Heart right ventricle (tissue), 16 donors: ENCODE results near the gene CFAP20. TPM values are rescaled to one million over a fixed set of nuclear protein-coding genes. Genes with fewer than 3 reads are reported as not detected.
"Not testable (repeated sequence)": the region's sequence is repeated elsewhere in the genome, so short reads cannot be mapped to it uniquely, and the experiment has no call there.

Source experiments
- ATAC-seq, 8 donors: fragments of 200-7000 bp; cut with Tn5 transposase; one replicate each; pipeline ENCODE4 v1.9.1; 2020; ENCODE audit warnings: mild to moderate bottlenecking in 8 of 8, moderate library complexity in 8 of 8, moderate number of reproducible peaks in 1 of 8
- DNase-seq, 2 donors: peaks; one replicate each; pipeline ENCODE4 v3.0.0-alpha.2; 2020
- H3K27ac ChIP-seq, 10 donors: fragments of 200-600 bp; sonication (generic) in 2 of 10; one replicate each; pipeline versions ENCODE4 v1.5.0 to v1.8.0; 2020 to 2022; ENCODE audit warnings: mild to moderate bottlenecking in 3 of 10
- H3K27me3 ChIP-seq, 7 donors: fragments of 200-600 bp; one replicate each; pipeline ENCODE4 v1.8.0; 2021 to 2022; ENCODE audit warnings: mild to moderate bottlenecking in 2 of 7
- H3K36me3 ChIP-seq, 9 donors: fragments of 200-600 bp; sonication (generic) in 1 of 9; one replicate each; pipeline versions ENCODE4 v1.5.0 to v1.8.0; 2020 to 2022; ENCODE audit warnings: mild to moderate bottlenecking in 2 of 9
- H3K4me1 ChIP-seq, 9 donors: fragments of 200-600 bp; sonication (generic) in 1 of 9; one replicate each; pipeline versions ENCODE4 v1.5.0 to v1.8.0; 2020 to 2022; ENCODE audit warnings: mild to moderate bottlenecking in 4 of 9
- H3K4me3 ChIP-seq, 10 donors: fragments of 200-600 bp; sonication (generic) in 2 of 10; one replicate each; pipeline versions ENCODE4 v1.5.0 to v1.8.0; 2020 to 2022; ENCODE audit warnings: mild to moderate bottlenecking in 7 of 10, moderate library complexity in 2 of 10
- H3K9me3 ChIP-seq, 11 donors: fragments of 200-600 bp in 10 of 11; sonication (generic) in 2 of 11; one replicate each; pipeline versions ENCODE4 v1.5.0 to v1.8.0; 2013 to 2022; ENCODE audit warnings: mild to moderate bottlenecking in 2 of 11, control low read depth in 1 of 11, moderate library complexity in 1 of 11
- CTCF ChIP-seq, 9 donors: fragments of 200-600 bp; sonication (generic) in 2 of 9; IDR thresholded peaks; one replicate each; pipeline versions ENCODE4 v1.5.0 to v1.8.0; 2021 to 2022; ENCODE audit warnings: antibody characterized with exemption in 9 of 9, mild to moderate bottlenecking in 5 of 9, moderate library complexity in 1 of 9
- whole genome bisulfite sequencing, 2 donors: extraction: QIAGEN DNeasy Blood & Tissue Kit; methylation state at CpG; one replicate each; pipeline ENCODE4 v1.1.7; 2013; ENCODE audit warnings: inconsistent platforms in 1 of 2; 5-methylcytosine and 5-hydroxymethylcytosine counted together
- intact Hi-C, 10 donors: fragments of 100-400 bp; cut with DNase I; formaldehyde crosslinking; loops; one replicate each; pipeline versions ENCODE4 v1.11.1 to v1.14.2; 2022
- polyA plus RNA-seq, 2 donors: library from polyadenylated mRNA; stranded (reverse); fragments of 200-250 nt; gene quantifications; one replicate each; pipeline ENCODE4 v1.2.3, GENCODE V29; 2013
- total RNA-seq, 10 donors: library from RNA; stranded (reverse); fragmentation: NEBNext Ultra II Directional in 3 of 10; extraction: Animal tissue kit (Norgen Biotek cat#: 25700) in 3 of 10; gene quantifications; one replicate each; pipeline versions ENCODE4 v1.2.1 to v1.2.4, GENCODE V29; 2021 to 2023
- donor health status: Arrhythmogenic right ventricular cardiomyopathy.
- donor health status: ischemic (EF 13 %, LVEDD 7.1; RV severe dilation, severe dysfunction).
- donor health status: healthy with polysubstance abuse.
- donor health status: DM: no; HTN: yes; CAD: no.
- donor health status: DM: no; HTN: no; CAD: no.
- donor health status: ischemic (EF 25% LVEDD 6.9; RV normal size, moderate dysfunction).
- donor health status: ischemic (EF 25% LVEDD 5.7; RV mildly dilated, moderate dysfunction).
- donor health status: healthy.
- donor health status: DM: yes; HTN: yes; CAD: no.
- donor health status: Ischemic cardiomyopathy.
- donor health status: ischemic (EF 35%, LVEDD 5.7; RV mildly dilated, moderate dysfunction).
- donor health status: nonischemic (EF 11% LVEDD 7.7; RV severe dilation, severe dysfunction).
- donor health status: DM: yes; HTN: yes; CAD: no.
- donor health status: PGD.
- donor health status: ischemic (EF 29% LVEDD 5.4; RV normal size, mild dysfunction).
- donor health status: nonischemic (EF 23%, LVEDD 6.1; RV moderate dilation, normal function).

Gene CFAP20
- total and polyA plus RNA-seq, 12 donors, result 17.9 to 43.5 (median 34.7) TPM

- Histone ChIP-seq H3K27me3 (no peaks in the 10 kb centered on the region), H3K9me3 (peaks cover 0 to 13% (median 4%) of the 10 kb centered on the region in 11 donors), H3K4me3 (no peak overlapping the region), H3K27ac (no peak overlapping the region), H3K36me3 (no peaks in the 10 kb centered on the region), H3K4me1 (peaks cover 0 to 19% (median 7%) of the 10 kb centered on the region in 9 donors)
- no peak for TF ChIP-seq CTCF (IDR thresholded peaks at IDR 0.05)
- intact Hi-C loops, result no loop called here
- DNase-seq, result no peak
- 95 to 100% methylated on average over 1 of the region's 1 CpG for WGBS, 2 donors
- ATAC-seq, result no peak
Observed at GRCh38 chr16:58076514-58076913, 52.7 kb downstream of the CFAP20 start.

- 80 to 93% methylated on average over 4 of the region's 4 CpGs for WGBS, 2 donors
- ATAC-seq, result no peak
- H3K27me3 ChIP-seq, result no peaks in the 10 kb centered on the region
- intact Hi-C loops, result no loop called here
- no peak for TF ChIP-seq CTCF (IDR thresholded peaks at IDR 0.05)
- H3K27ac ChIP-seq, result no peak overlapping the region
- H3K36me3 ChIP-seq, result no peaks in the 10 kb centered on the region
- DNase-seq, result no peak
- peaks cover 0 to 2% (median 0%) of the 10 kb centered on the region in 9 donors for H3K4me1 ChIP-seq
- H3K4me3 ChIP-seq, result no peak overlapping the region
- H3K9me3 ChIP-seq, result peaks cover 0 to 13% (median 4%) of the 10 kb centered on the region in 11 donors
Observed at GRCh38 chr16:58074657-58075056, 54.5 kb downstream of the CFAP20 start.

- ATAC-seq, intact Hi-C loops, H3K36me3 ChIP-seq, H3K4me1 ChIP-seq, H3K4me3 ChIP-seq, DNase-seq, H3K27me3 ChIP-seq, H3K27ac ChIP-seq: not testable (repeated sequence)
- 95 to 97% methylated on average over 2 of the region's 2 CpGs for WGBS, 2 donors
- peaks cover 0 to 13% (median 4%) of the 10 kb centered on the region in 11 donors for H3K9me3 ChIP-seq
Observed at GRCh38 chr16:58073086-58073485, 56.1 kb downstream of the CFAP20 start.

GRCh38 chr16:58072134-58072533 lies 57.0 kb downstream of the CFAP20 start:
- H3K9me3 ChIP-seq, result peaks cover 0 to 12% (median 4%) of the 10 kb centered on the region in 11 donors
- H3K4me1 ChIP-seq, H3K36me3 ChIP-seq, ATAC-seq, H3K27me3 ChIP-seq, DNase-seq, intact Hi-C loops, H3K27ac ChIP-seq, H3K4me3 ChIP-seq: not testable (repeated sequence)
- 87 to 94% methylated on average over 5 of the region's 5 CpGs for WGBS, 2 donors

- Histone ChIP-seq H3K36me3 (no peaks in the 10 kb centered on the region), H3K4me3 (no peak overlapping the region), H3K4me1 (peaks cover 0 to 17% (median 4%) of the 10 kb centered on the region in 9 donors), H3K9me3 (no peaks in the 10 kb centered on the region), H3K27me3 (no peaks in the 10 kb centered on the region), H3K27ac (no peak overlapping the region)
- DNase-seq (no peak), ATAC-seq (no peak)
- intact Hi-C loops, result no loop called here
- 98% methylated on average over 4 of the region's 4 CpGs for WGBS, 2 donors
- no peak for TF ChIP-seq CTCF (IDR thresholded peaks at IDR 0.05)
Observed at GRCh38 chr16:58070585-58070984, 58.6 kb downstream of the CFAP20 start.

Other genes starting within 250 kb of the CFAP20 start
- gene CNGB1, start 158.3 kb downstream of the CFAP20 start, total RNA-seq, result not detected
- gene CNGB1, start 158.3 kb downstream of the CFAP20 start, polyA plus RNA-seq, result not detected
- gene ZNF319, start 128.7 kb downstream of the CFAP20 start, total RNA-seq, result 10 to 100 TPM in 1 of 10 donors, 1 to 10 TPM in 9; 5.0 to 11.3 (median 7.5) TPM
- gene ZNF319, start 128.7 kb downstream of the CFAP20 start, polyA plus RNA-seq, result 1 to 10 TPM; 3.5 to 4.3 TPM
- gene USB1, start 128.0 kb downstream of the CFAP20 start, total RNA-seq, result 10 to 100 TPM; 21.1 to 39.2 (median 31.5) TPM
- gene USB1, start 128.0 kb downstream of the CFAP20 start, polyA plus RNA-seq, result 10 to 100 TPM; 23.6 to 44.3 TPM
- gene MMP15, start 103.6 kb downstream of the CFAP20 start, total RNA-seq, result 10 to 100 TPM; 38.2 to 88.4 (median 59.3) TPM
- gene MMP15, start 103.6 kb downstream of the CFAP20 start, polyA plus RNA-seq, result 10 to 100 TPM; 24.4 to 31.4 TPM
- gene CSNK2A2, start 68.7 kb upstream of the CFAP20 start, total RNA-seq, result 10 to 100 TPM; 27.0 to 48.3 (median 37.8) TPM
- 10 to 100 TPM; 20.9 to 26.0 TPM for gene CSNK2A2, start 68.7 kb upstream of the CFAP20 start, polyA plus RNA-seq
- not detected for gene PRSS54, start 165.6 kb upstream of the CFAP20 start, total RNA-seq
- not detected for gene PRSS54, start 165.6 kb upstream of the CFAP20 start, polyA plus RNA-seq